Fibroblast of skin of scalp (primary cell): Measurements from ENCODE around the gene ERMP1.

Experiments
- DNase-seq: peaks from one replicate; pipeline ENCODE4 v3.0.0-alpha.2; 2013

Gene ERMP1

DNA sequence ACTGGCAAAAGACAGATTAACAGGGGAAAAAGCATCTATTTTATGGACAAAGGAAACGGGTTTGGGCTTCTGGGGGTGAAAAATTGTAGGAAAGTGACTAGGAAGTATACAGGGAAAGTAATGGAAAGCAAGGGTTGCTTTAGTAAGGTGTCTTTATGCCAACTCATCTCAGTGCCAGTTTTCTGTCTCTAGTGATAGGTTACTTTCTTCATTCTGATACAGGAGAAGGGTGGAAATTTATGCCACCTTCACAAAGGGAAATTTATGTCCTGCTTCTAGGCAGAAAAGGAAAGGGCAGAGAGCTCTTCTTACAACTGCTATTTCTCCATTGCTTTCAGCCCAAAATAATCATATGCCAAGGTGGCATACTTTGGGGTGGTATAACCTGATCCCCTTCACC, 20.1 kb upstream of the ERMP1 start:
- DNase-seq: no peak

DNA sequence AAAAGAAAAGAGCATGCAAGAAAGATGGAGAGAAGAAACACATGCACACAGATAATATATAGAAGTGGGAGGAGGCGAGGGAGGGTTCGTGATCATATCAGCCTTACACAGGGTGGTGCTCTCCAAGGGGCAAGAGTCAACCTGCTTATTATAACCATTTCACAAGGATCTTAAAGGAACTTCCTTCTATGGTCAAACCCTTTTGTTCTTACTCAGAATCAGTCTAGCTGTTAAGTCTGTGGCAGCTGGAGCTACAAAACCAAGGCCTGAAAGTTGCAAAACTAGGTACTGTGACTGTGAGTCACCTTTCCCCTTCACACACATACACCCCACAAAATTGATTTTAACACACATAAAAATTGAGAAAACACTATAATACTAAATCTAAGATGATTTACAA, 18.5 kb upstream of the ERMP1 start:
- no peak for DNase-seq

DNA sequence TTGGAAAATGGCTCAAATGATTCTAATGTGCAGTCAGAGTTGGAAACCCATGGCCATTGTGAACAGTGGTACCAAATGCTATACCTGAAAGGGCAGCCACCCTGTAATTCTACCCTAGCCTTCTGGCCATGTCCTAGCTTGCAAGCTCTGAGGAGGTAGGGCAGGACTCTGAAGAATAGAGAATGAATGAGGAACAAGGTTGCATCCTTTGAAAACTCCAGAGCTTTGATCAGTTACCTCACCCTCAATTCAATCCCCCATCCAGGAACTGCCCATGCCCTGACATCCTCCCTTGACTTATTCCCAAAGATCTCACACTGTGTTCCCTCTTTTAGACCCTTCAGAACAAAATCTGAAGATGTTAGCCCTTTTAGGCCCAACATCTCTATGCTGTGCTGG, 17.8 kb upstream of the ERMP1 start:
- DNase-seq: no peak

DNA sequence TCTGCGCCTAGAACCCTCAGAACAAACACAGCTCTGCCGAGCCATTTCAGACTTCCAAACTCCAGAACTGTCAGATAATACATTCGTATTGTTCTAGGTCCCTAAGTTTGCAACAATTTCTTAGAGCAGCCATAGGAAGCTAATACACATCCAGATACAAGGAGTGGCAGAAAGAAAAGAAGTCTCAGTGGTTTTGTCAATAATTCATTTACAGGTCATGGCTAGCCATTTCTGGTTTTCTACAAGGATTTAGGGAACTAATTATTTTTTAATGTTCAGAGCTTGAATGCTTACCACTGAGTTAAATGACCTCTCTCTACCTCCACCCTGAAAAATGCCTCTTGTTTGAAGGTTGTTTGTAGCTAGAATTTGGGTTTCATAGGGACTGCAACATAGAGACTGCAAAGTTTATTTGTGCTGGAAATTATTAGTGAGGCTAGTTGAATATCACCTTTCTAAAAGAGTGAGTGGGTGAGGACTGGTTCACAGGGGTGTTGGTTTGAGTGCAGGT, 15.5 kb upstream of the ERMP1 start:
- DNase-seq: no peak

DNA sequence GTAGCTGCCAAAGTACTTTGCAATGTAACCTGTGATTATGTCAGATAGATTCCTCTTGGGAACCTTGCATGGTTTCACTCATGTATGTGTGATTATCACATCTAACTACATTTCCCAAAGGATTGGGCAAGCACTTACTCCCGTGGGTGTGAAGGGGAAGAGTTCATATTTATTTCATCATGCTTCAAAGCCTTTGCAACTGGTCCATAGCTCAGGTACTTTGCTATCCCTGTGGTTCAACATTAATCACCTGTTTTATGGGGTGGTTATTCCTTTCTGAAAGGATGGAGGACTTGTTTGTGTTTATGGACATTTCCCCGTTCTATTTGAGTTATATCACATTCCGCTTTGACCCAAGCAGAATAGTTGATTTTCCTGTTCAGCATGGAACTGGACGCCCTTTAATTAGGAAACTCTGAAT, 13.6 kb upstream of the ERMP1 start:
- DNase-seq: no peak

DNA sequence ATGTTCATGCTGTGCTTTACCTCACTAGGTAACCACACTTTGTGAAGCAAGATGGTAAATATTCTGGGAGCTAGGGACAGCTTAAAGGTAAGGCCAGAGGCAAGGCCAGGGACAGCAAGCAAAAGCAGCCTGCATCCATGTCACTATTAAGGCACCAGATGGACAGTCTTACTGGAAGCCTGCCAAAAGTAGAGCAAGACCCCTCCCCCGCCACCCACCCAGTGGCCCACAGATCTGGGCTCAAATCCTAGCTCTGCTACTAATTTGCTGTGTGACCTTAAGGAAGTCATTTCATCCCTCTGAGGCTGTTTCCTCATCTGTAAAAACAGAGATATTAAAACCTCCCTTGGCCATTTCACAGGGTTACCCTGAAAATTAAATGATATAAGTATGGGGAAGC, 13.2 kb upstream of the ERMP1 start:
- DNase-seq: no peak

DNA sequence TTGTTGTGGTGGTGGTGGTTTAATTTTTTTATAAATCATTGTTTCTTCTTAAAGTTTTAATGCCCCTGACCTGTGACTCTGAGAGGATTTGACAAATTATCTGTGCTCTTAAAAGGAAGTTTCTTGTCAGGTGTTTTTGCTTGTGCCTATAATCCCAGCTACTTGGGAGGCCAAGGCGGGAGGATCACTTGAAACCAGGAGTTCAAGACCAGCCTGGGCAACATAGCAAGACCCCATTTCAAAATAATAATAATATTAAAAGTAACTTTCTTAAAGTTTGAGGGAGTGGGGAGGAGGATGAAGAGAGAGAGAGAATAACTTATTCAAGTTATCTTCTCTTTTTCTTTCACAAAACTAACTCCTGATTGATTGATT, 12.2 kb upstream of the ERMP1 start:
- DNase-seq: no peak

DNA sequence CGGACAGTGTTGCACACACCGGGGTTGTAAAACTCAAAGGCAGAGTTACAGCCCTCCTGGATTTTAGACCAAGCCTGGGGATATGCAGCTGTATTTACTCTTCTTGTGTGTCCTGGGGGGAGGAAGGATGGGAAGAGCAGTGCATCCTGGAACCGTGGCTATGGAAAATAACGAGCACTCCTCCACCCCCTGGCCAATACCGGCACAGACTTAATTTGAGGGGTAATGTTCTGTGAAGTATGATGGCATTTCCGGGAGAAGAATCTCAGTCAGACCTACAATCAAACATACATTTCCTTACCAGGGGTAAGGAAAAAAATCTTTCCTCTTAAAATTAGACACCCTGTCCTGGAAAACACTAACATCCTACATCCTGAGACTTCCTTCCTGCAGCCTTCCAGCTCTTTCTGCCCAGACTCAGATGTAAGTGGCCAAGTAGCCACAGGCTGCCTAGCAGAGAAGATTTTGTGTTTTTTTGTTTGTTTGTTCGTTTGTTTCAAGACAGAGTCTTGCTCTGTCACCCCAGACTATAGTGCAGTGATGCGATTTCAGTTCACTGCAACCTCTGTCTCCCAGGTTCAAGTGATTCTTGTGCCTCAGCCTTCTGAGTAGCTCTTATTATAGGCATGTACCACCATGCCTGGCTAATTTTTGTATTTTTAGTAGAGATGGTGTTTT, 11.0 kb upstream of the ERMP1 start:
- DNase-seq: peak; percentile 27

DNA sequence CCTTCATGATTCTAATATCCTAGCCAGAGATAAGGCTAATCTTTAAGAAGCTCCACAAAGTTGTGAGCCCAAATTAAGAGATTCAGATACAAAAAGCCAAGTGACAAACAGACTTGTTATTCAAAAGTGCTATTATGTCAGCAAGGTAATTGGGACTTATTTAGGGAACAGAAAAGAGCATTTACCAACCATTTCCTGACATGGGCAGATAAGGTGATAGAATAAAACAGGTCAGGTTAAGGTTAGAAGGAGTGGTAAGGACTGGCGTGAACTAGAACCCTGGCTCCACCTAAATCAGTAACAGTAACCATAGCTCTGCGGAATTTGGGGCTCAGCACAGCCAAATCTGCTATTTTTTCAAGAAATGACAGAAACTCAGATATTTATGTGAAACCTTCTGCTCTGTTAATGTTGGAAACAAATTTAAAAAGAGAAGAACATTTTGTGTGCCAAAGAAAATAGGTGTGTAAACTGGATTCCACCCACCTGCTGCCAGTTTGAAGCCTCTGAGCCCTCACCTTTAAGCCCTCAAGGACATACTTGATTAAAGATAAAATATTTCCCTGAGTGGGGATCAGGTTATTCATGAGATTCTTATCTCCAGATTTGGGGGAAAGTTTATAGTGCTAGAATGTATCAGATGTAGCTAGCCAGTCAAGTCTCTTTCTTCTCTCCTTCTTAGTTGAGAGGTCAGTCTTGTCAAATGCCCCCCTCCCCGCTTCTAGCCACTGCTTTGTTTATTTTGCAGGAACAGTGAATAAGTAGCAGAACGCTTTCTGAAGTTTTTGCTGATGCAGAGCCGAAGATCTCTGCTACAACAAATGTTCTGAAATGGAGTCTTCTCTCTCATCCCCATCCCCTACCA, 10.2 kb upstream of the ERMP1 start:
- no peak for DNase-seq

DNA sequence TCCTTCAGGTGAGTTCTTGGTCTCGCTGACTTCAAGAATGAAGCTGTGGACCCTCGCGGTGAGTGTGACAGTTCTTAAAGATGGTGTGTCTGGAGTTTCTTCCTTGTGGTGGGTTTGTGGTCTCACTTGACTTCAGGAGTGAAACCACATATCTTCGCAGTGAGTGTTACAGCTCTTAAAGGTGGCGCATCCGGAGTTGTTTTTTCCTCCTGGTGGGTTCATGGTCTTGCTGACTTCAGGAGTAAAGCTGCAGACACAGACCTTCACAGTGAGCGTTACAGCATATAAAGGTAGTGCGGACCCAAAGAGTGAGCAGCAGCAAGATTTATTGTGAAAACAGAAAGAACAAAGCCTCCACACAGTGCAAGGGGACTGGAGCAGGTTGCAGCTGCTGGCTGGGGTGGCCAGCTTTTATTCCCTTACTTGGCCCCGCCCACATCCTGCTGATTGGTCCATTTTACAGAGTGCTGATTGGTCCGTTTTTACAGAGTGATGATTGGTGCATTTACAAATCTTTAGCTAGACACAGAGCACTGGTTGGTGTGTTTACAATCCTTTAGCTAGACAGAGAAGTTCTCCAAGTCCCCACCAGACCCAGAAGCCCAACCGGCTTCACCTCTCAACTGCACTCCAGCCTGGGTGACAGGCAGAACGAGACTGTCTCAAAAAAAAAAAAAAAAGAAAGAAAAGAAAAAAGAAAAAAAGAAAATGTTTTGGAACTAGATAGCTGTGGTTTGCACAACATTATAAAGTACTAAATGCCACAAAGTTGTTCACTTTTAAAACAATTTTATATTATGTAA, 9.1 kb upstream of the ERMP1 start:
- DNase-seq: no peak

DNA sequence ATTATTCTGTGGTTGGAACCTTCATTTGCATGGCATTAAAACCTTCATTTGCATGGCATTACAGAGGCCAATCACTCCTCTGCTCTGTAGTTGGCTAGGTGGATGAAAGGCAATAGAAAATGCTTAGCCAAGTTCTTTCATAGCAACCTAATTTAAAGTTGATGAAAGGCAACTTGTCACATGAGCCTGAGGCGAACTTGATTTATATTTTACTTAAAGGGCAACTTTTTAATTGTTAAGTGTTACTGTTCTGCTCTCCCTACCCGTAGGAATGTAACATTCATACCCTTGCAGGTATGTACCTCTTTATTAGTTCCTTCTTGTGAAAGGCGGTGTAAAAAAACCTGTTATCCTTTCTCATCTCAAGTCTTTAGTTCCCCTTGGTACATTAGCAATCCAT, 7.9 kb upstream of the ERMP1 start:
- no peak for DNase-seq

DNA sequence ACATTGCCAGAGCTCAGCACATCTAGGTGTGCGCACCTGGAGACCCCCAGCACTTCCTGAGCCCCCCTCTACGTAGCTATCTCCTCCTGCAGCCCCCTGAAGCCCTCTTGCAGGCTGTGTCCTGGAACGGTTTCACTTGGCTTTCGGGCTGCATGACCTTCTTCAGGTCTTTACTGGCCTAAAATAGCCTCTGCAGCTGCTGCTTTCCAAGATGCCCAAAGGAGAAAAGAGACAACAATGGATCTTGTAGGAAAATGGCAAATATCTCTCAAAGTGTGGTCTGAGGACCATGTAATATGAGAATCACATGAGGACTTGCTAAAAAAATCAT, 6.6 kb upstream of the ERMP1 start:
- no peak for DNase-seq

DNA sequence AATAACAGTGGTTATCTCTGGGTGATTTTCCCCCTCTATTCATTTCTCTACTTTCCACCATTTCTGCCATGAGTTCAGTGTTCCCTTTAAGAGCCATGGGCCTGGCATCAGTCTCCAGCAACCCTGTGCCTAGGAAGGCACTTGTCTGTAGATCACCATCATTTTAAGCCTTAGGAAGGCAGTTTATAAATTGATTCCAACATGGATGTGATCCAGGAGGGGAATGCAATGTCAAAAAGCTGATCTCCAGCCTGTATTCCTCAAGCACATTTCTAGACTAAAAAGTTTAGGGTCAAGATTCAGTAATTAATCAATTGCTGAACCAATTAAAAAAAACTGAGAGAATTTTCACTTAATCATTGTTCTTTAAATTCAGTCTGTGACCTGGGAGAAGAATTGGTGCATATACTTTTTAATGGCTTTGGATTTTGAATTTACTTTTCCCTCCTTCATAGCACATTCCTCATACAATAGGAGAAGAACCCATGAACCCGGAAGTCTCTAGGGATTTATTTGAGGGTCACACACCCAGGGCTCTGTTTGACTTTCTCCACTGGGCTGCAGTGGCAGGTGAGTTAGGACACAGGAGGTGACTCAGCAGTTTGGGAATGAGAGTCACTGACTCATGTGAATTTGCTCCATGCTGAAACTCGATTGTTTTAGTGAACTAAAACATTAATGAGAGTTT, 6.1 kb upstream of the ERMP1 start:
- peak; percentile 12 for DNase-seq

DNA sequence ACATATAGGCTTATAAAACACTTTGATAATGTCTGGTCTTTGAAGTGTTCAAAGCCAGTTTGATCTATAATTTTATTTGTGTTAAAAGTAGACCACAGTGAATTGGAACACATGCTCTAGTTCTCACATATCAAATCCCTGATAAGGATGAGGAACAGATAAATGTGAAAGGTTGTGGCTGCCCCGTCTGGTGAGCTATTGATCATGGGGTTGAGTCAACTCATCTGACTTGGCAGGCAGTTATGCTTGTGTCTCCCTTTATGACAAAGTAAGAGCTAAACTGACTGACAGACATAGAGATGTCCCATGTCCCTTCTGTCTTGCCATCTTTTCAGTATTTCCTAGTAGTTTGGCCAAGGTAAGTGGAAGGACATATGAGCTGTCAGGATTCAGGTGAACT, 2.9 kb upstream of the ERMP1 start:
- DNase-seq: no peak

DNA sequence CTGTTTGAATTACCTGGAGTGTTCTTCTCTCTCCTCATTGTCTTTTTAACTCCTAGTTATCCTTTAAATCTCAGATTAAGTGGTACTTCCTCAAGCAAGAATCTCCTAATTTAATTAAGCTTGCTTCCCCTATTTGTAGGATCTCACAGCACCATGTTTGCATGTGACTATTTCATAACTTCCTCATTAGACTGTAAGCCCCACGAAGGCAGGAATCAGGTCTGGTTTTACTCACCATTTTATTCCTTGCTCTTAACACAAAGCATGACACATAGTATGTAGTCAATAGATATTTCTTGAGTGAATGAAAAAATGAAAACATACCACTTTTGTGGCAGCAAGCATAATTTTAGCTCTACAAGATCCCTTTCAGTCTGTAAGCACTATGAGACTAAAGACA, 1.3 kb upstream of the ERMP1 start:
- no peak for DNase-seq

DNA sequence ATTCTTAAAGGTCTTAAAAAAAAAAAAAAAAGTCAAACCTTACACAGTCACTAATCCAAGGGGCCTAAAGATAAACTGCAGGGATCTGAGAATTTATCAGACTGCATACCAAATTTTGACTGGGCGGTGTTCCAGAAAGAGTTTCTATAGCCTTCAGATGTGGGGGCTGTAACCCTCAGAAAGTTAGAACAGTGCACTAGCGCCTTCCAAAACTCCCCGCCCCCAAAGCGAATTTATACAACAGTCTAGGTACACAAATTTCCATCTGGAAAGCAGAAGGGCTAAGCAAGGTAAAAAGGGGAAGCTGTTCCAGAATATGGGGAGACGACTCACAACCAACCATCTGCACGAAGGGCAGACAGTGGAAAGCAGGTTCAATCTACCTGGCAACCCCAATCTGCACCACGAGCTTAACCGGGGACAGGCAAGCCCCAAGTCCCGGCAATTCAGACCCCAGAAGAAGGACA, 813 bp downstream of the ERMP1 start:
- DNase-seq: no peak

DNA sequence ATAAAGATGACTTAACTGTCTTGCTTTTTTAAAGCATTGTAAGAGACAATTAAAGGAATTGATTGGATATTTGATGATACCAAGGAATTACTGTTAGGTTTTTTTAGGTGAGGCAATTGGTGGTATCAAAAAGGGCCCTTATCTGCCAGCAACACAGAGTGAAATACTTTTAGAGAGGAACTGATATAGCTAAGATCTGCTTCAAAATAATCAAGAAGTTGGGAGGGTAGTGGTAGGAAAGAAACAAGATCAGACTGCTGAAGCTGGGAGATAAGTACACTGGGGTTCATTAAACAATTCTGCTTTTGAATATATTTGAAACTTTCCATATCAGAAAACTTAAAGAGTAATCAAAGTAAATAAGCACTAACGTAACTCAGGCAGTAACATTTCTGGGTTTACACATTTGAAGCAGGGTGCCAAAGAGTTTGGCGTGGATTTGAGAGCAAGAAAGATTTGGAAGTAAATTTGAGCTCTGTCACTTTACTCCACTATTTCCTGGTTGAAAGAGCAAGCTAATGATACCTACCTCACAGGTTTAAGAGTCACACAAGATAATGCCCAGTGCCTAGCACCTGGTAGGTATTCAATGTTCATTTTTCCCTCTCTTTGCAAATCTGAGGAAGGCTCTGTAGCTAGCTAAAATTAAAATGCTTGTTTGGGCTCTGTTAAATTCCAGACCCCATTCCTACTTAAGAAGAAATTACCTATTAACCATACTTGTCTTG, 6.9 kb downstream of the ERMP1 start:
- DNase-seq: no peak

DNA sequence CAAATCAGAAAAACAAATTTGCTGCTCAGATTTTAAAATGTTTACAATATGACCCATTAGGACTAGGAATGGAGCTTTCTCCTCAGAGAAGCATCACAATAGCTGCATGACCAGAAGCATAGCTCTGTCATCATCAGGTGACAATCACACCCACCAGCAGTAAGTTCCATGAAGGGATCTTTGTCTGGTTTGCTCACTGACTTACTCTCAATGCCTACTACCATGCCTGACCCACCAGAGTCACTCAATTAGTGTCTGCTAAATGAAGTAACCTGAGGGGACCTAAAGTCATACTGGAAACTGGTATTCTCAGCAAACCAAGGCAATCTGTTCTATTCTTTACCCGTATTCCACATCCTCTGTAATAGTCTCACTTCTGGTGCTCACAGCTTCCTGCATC, 7.7 kb downstream of the ERMP1 start:
- no peak for DNase-seq

DNA sequence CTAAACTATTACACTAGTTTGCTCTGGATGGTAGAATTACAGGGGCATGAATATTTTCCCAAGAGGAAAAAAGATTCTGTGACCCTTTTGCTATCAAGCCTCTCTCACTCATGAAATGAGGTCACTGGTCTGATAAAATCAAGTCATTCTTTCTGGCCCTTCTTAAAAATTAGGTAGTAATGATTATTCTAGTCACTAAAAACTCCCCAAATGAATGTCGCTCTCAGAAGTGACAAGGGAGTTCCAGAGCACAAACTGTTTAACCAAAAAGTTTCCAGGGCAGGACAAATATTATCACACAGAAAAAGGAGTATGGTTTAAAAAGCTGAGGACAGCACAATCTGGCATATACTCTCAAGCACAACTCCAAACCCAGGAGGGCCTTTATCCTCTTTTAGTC, 12.5 kb downstream of the ERMP1 start:
- no peak for DNase-seq

DNA sequence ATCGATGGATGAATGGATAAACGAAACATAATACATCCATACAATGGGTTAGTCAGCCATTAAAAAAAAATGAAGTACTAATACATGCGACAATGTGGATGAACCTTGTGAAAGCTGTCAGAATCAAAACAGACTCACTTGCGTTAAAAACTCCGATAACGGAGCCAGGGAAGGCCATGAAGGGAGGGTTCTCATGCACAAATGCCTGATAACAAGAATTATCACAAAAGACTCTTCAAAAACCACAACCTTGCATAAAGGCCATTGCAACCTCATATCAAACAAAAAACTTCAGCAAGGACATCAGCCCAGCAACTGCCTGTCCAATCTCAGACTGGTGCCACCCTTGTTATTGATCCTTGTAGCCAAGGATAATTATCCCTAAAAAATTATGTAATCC, 13.7 kb downstream of the ERMP1 start:
- DNase-seq: no peak

DNA sequence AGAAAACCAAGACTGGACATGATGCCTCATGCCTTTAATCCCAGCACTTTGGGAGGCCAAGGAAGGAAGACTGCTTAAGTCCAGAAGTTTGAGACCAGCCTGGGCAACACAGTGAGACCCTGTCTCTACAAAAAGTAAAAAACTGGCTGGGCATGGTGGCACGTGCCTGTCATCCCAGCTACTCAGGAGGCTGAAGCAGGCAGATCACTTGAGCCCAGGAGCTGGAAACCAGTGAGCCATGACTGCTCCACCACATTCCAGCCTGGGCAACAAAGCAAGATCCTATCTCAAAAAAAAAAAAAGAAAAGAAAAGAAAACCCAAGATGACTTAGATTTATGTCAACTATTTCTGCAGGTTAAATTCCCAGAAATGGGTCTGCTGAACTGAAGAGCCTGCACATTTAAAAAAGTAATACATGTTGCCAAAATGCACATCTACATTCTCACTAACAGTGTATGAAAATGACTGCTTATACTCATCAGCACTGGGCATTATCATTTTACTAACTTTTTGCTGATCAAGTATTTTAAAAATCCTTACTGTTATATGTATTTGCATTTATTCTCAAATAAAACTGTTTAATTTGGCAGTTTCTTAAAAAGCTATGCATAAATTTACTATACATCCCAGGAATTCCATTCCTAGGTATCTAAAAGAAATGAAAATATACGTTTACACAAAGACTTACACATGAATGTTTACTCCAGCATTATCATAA, 14.3 kb downstream of the ERMP1 start:
- no peak for DNase-seq
